GM18520 (cell line): Measurements from ENCODE around the gene MLLT6.

ENCODE experiments used
- ATAC-seq: cut with Tn5 transposase; IDR thresholded peaks from one replicate; pipeline ENCODE4 v1.9.1; 2021; ENCODE audit not compliant: unreplicated experiment

MLLT6 gene

DNA sequence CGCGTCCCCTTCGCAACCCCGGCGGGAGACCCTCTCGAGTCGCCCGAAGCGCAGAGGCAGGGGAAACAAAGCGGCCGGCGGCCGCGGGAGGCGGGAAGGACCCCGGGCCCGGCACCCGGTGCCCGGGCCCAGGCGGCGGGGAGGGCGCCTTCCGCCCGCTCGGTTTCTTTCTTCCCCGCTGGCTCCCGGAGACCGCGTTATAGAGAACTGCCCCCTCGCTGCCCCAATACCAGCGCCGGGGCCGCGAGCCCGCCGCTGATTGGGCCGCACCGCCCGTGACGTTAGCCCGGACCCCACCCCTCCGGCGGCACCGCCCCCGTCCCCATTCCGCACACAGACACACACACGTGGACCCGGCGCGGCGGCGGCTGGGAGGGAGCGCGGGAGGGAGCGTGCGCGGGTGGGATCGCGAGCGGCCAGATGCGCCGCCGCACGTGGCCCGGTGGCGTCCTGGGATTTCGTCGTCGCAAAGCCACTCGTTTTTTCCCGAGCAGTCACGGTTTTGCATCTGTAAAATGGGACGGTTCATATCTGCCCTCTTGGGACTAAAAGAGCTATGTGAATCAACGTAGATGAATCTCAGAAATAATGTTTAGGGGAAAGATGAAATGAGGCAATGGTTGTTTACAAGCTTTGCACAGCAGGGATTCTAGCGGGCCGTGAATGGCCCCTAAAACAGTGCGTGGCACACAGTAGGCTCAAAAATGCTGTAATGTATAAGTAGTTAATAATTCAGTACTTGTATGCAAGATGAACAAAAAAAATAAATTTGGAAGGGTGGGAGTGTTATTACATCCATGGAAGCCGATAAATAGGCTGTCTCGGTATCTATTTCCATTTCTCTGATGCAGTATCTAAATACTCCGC is 30.1 kb upstream of the MLLT6 start, which contains the start of gene EPOP:
Gene EPOP (minus strand): TSS at position 209 of the 867 bp plus-strand sequence. CDS start 462 bp downstream, outside the sequence.
- peak; percentile 45 for ATAC-seq

DNA sequence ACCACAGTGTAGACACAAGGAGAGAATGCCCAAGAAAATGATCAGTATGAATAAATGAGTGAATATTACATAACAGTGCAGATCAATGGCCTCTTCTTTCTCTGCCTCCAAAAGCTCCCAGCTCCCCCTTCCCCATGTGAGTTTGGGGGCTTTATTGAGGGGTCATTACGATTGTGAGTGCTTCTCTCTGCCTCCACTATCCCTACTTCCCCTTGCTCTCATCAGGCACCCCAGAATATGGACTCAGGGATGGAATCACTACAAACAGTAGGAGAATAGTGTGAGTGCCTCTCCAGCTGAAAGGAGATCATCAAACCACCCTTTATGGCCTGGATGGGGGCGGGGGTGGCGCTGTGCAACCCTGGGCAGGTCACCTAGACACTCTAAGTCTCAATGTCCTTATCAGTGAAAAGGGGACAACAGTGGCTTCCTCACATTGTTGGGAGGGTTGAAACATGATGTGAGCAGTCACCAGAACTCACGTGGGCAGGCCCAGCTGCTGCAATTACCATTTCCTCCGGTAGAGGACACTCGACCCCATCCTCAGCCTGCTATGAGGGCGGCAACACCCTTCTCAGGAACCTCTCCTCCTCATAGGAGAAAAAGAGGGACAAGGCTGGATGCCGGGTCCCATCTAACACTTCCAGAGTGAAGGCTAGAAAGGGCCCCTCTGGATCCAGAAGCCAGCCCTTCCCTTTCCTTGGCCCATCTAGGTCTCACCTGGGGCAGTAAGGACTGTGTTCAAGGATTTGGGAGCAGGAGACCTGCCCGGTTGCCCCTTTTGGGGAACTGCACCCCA is 28.2 kb upstream of the MLLT6 start:
- ATAC-seq, result peak; percentile 26

DNA sequence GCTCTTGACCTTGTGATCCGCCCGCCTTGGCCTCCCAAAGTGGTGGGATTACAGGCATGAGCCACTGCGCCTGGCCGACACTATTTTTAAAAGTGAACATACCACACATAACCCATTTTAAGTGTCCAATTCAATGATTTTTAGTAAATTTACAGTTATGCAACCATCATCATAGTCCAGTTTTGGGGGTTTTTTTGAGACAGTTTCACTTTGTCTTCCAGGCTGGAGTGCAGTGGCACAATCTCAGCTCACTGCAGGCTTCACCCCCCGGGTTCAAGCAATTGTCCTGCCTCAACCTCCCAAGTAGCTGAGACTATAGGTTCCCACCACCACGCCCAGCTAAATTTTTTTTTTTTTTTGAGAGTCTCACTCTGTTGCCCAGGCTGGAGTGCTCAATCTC is 27.3 kb upstream of the MLLT6 start:
- no peak for ATAC-seq

DNA sequence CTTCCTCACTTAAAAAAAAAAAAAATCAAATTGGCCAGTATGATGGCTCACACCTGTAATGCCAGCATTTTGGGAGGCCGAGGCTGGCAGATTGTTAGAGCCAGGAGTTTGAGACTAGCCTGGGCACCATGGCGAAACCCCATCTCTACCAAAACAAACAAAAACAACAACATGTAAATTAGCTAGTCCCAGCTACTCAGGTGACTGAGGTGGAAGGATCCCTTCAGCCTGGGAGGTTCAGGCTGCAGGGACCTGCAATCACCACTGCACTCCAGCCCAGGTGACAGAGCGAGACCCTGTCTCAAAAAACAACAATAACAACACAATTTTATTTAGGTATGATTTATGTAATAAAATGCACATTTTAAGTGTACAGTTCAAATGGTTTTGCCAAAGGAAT is 24.0 kb upstream of the MLLT6 start:
- ATAC-seq, result no peak

DNA sequence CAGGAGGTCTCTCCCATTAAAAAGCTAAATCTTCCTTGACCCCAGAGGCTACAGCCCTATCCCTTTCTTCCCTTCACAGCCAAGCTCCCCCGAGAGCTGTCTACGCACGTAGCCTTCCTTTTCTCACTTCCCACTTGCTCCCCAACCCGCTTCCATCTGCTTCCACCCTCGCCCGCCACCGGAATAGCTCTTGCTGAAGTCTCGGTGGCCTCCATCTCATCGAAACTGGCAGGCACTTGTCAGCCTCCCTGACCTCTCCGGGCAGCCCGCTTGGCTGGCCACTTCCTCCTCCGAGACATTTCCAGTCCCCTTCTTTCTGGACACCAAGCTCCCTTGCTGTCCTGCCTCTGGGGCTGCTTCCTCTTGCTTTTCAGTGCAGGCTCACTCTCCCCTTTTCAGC is 19.6 kb upstream of the MLLT6 start:
- ATAC-seq, result no peak

- ATAC-seq, result no peak
Observed at GRCh38 chr17:38687286-38687685, 17.8 kb upstream of the MLLT6 start.

DNA sequence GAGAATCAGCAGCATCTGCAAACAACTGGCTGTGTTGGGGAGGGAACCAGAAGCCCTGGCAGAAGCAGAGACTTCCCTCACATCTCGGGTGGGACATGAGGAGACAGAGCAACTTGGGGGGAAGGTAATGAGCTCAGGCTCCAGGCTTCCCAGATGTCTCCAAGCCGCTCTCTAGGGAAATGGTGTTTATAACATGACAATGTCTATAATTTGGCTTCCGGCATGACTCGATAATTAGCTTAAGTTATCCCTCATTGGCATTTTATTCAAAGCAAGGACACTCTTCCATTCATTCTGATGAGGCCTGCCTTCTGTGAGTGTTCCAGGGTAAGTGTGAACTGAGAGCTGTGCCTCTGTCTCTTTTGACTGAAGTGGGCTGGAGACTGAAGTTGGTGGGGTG is 14.7 kb upstream of the MLLT6 start:
- ATAC-seq, result no peak

GRCh38 chr17:38691154-38691553 is 13.9 kb upstream of the MLLT6 start:
- ATAC-seq, result no peak

- no peak for ATAC-seq
Observed at GRCh38 chr17:38693700-38694329, 11.3 kb upstream of the MLLT6 start.

DNA sequence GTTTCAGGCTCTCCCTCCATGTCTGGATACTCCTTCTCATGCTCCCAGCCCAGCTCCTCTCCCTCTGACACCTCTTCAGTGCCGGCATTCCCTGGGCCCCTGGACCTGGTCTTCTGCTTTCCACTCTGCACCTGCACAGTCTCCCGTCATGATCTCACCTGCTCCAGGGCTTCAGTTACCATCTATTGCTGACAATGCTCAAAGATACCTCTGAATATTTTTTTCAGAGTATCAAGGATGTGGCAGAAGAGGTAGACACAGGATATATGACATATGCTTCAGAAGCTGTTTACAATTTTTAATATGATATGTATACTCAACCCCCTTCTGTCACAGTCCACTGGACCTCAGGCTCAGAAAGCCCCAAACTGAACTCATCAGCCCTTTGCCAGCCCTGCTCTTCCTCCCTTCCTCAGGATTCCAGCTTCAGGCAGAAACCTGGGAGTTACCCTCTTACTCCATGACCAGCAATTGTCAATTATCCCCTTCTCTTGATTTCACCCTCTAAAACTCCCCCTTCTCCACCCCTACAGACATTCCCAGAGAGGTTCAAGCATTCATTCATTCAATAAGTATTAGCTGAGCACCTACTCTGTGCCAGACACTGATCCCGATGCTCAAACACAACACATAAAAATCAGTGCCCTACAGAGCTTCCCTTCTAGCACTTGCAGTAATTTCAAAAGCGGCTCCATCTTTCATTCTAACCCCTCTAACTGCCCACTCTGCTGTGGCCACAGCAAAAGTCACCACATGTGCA is 7.8 kb upstream of the MLLT6 start:
- no peak for ATAC-seq

- no peak for ATAC-seq
Observed at GRCh38 chr17:38698760-38699159, 6.3 kb upstream of the MLLT6 start.

DNA sequence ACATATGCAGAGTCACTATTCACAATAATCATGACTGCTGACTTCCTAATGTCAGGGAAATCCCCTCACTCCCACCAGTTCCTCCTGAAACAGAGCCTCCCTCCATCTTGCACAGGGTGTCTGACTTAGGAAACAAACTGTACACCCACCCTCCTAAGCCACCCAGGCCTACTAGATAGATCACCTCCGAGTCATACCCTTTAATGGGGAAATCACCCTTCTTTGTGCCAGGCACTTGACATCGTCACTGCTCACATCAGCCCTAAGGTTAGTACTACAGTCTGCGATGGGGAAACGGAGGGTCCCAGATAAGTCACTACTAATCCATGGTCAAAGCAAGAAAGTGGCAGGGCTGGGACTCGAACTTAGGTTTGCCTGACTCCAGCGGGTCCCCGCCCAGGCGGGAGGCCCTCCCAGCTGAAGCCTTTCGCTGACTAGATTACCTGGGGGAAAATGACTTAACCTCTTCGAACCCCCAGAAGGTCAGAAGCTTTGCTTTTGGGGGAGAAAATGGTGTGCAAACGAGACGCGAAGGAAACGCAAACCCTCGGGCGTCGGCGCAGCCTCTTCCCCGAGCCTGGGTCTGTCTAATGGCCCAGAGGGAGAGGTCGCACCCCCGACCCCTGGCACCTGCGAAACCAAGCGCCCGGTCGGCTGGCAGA is 3.4 kb upstream of the MLLT6 start:
- ATAC-seq, result peak; percentile 30

- peak; percentile 22 for ATAC-seq
Observed at GRCh38 chr17:38702166-38702915, 2.7 kb upstream of the MLLT6 start.

DNA sequence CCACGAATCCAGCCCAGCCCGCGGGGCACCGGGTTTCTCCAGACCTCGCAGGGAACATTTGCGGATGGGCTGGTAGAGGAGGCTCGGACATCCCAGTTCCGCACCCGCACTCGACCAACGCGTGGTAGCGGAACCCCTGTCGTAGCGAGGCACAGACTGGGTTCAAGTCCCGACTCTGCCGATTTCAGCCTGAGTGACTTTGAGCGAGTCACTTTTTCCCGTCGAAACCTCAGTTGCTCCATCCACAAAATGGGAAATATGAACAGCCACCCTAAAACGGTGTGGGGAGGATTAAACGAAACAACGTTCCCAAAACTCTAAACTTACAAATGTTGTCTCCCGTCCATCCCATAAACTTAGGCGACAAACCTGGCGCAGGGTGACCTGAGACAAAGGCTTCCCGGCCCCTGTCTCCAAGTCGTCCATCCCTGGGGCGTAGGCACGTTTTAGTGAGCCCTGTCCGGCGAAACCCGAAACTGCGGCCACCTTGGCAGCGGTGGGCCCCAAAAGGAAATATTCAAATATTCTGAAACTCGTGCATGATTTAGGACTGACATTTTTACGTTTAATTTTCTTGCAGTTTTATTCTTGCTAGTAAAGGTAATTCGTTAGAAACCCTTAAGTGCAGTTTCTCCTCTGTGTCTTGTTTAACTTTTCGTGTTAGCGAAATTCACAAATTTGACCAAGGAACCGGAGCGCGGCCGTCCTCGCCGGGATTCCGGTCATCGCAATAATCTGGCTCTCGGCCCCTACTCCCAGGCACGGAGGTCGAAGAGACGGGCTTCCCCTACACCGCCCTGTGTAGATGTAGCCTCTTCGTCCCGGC is 1.9 kb upstream of the MLLT6 start:
- ATAC-seq, result no peak

DNA sequence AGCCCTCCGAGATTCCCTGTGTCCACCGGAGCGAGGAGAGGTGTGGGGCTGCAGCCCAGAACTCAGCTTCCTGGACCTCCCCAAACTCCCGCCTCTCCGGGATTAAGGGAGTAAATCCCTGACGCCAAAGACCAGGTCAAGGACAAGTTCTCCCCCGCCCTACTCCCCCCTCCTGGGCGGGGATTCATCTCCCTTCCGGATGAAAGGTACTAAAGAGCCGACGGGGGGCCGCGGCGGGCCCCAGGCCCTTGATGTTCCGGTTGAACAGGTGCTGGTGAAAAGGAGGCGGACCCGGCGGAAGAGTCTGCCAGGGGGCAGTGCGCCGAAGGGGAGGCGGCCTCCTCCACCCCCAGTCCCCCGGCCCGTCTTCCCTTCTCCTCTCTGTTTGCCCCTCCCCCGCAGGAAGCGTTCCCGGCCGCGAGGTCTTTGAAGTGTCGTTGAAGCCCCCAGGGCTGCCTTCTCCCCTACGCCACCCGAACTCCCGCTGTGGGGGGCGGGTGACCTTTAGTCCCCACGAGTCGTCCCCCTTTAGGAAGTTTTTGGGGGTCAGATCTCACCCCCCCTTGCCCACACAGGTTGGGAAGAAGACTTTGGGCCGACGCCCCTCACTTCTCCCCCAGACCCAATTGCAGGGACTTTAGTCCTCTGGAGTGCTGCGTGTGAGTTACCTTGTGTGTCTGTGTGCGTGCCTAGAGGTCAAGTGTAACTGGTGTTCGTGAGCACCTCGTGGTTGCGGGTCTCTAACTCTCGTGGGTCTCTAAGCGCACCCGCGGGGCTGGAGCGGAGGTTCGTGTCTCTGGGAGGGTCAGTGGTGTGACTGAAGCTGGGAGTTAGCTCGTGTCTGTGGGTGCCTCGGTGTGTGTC is 1.1 kb upstream of the MLLT6 start:
- no peak for ATAC-seq

GRCh38 chr17:38705523-38705802 is 390 bp downstream of the MLLT6 start:
- no peak for ATAC-seq

DNA sequence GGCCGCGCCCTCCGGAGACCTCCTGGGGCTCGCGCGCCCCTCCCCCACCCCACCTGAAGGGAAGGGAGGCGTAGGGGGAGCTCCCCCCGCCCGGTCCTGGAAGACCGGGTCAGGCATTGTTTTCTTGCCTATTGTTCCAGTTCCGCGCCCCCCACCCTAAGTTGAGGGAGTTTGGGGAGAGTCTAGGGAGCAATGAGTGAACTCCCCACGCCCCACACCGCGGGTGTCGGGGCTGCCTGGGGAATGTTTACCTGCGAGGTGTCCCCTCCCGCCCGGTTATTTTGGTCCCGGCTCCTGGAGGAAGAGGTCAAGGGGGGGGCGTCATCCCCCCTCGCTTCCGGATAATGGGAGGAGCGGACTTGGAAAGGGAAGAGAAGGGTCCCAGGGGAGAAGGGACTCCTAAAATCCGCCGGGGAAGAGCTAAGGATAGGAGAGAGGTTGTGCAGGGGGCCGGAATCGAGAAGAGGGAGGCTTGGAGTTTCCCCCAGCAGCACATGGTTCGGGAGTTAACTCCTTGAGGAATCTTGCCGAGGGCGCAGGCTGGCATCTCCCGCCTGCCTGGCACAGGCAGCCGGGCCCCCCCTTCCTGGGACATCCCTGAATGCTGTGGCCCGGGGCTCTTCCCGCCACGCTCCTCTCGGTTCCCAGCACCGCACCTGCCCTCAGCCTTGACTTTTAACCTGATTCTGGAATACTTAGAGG is 881 bp downstream of the MLLT6 start:
- no peak for ATAC-seq
